Stimulated activated CD8-positive, alpha-beta memory T cell treated with anti-CD3 and anti-CD28 coated beads, Interleukin-15, amount 100 ng/mL, for 4 hours (primary cell): ENCODE results near the gene LRRC71.

Source experiments
- DNase-seq, 2 donors: peaks; one replicate each; pipeline ENCODE4 v3.0.0-alpha.2; 2020; ENCODE audit warnings: low read depth in 2 of 2

The LRRC71 gene

DNA sequence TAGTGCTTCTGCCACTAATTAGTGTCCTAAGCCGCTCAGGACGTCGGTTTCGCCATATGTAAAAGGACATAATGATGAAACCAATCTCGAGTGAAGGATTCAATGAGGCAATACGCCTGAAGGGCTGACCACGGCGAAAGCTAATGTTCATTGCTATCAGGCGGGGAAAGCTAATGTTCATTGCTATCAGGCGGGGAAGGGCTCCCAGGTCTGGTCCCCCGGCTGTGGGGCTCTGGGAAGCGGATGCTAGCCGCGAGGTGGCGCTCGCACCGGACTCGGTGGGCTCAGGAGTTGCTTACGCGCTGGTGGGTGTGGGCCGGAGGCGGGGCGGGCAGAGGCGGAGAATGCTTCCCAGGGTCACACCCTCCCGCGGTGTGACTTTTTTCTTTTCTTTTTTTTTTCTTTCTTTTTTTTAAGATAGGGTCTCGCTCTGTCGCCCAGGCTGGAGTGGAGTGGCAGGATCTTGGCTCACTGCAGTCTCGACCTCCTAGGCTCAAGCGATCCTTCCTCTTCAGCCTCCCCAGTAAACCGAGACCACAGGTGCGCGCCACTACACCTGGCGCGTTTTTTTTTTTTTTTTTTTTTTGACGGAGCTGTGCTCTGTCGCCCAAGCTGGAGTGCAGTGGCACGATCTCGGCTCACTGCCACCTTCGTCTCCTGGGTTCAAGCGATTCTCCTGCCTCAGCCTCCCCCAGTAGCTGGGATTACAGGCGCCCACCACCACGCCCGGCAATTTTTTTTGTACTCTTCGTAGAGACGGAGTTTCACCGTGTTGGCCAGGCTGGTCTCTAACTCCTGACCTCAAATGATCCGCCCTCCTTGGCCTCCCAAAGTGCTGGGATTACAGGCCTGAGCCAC lies 28.0 kb upstream of the LRRC71 start:
- DNase-seq: peak; percentile 68 to 75

DNA sequence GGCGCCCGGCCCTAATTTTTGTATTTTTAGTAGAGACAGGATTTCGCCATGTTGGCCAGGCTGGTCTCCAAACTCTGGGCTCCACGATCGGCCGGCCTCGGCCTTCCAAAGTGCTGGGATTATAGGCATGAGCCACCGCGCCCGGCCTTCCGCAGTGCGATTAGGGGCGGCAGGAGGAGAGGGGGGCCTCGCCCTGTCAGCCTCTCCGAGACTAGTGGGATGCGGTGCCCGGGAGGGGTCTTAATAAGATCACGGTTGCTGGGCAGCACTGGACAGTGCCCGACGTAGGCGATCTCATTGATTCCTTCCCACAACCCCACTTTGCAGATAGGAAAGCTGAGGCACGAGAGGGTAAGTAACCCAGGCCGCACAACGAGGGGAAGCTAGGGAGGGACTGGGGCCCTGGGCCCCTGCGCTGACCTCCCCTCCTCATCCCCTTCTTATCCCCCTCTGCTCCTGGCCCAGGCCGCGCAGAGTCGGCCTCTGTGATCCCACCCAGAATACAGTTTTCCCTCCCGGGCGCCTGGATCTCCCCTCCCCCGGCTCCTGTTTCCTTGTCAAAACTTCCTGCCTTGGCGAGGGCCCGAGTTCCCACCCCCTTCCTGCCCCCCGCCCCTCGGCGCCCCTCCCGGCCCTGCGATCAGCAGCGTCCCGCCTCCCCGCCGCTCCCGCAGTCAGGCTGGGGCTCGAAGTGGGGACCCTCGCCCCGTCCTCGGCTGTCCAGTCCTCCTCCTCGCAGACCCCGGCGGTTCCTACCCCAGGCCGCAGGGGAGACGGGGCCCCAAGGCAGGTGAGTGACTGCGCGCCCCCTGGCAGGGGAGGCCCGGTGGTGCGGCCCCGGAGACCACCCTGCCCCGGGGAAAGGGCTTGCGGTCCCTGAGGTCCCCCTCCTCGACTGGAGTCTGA lies 27.1 kb upstream of the LRRC71 start, which contains the start of gene PEAR1:
Gene PEAR1 (plus strand): TSS at position 671 of the 906 bp plus-strand sequence. CDS start 10,209 bp downstream, outside the sequence.
- DNase-seq: no peak

DNA sequence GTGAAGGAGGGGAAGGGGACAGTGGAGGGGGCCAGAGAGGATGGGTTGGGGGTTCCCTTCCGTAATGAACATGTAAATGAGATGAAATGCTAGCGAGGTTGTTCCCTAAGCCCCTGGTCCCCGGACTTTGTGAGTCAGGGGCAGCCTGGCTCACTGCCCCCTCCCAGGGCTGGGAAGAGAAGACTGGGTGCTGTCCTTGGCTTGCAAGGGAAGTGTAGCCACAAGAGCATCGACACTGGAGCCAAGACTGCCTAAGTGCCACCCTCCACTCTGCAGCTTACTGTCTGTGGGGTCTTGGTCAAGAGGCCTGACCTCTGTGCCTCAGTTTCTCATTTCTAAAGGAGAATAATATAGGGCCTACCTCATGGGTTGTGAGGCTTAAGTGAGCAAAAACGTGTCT lies 26.4 kb upstream of the LRRC71 start:
- DNase-seq: no peak

DNA sequence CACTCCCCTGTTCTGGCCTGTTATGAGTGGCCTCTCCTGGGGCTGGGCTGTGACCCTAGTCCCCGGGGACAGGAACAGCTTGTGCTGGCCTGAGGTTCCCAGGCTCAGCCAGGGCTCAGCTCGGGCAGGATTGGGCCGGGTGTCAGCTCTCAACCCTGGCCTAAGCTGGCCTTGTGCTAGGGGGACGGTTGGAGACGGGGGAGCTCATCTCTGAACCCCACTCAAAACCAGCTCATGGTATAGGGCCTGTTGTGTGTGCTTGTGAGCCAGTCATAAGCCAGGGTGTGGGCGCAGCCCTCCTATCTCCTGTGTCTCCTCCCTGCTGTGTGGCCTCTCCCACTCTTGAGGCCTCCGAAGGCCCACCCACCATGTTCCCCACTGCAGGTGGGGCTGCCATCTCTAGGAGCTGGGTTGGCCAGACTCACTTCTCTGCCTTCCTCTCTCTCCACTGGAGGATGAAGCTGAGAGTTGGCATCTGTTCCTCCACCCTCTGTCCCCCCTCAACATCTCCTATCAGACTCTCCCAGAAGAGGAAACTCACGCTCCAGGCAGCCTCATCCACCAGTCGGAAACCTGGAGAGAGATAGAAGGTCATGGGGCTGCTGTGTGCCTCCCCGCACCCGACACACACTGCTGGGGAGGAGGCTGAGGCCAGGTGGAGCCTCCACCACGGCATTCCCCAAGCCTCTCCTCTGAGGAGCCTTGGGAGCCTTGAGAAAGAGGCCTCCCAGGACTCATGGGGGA lies 25.5 kb upstream of the LRRC71 start:
- DNase-seq: no peak

DNA sequence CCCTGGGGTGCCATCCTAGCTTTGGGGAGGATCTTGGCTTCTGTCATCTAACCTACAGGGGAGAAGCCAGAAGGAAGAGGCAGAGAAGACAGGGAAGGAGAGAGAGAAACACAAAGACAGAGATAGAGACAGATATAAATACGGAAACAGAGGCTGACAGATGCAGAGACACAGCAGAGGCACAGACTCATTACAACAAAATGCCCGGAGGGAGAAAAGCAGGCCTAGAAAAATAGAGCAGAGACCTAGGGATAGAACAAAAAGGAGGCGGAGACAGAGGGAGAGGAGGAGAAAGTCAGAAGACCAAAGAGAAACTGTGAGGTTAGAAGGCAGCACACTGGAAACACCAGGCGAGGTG lies 25.0 kb upstream of the LRRC71 start:
- DNase-seq: no peak

DNA sequence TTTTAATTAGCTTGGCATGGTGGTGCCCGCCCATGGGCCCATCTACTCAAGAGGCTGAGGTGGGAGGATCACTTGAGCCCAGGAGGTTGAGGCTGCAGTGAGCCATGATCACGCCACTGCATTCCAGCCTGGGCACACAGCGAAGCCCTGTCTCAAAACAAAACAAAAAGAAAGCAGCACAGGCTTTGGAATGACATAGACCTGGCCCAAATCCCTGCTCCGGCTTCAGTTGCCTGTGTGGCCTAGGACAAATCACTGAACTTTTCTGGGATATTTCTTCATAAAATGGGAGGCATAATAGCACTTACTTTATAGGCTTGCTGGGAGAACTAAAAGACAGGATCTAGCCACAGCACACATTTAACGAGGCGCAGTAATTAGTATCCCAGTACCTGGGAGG lies 24.5 kb upstream of the LRRC71 start:
- DNase-seq: no peak

DNA sequence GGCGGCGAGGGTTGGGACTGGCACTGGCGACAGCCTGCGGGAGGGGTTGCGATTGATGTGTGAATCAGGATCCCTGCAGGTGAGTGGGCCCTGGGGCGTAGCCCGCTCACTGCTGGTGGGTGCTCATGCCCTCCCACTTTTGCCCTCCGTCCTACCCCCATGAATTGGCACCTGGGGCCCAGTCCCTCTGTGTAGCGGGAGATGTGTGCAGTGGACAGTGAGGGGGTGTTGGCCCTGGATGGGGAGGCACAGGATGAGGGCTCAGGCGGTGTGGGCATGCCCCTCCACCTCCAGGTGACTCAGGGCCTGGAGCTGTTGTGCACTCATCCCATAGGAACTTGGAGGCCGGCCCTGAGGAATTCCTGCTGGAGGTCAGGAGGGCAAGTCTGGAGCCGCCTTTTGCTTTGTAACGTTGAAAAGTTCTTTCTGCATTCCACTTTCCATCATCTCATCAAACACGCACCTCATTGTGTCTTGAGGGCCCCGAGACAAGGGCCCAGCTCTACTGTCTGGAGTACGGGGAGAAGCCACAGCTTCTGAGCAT lies 23.9 kb upstream of the LRRC71 start:
- no peak for DNase-seq

DNA sequence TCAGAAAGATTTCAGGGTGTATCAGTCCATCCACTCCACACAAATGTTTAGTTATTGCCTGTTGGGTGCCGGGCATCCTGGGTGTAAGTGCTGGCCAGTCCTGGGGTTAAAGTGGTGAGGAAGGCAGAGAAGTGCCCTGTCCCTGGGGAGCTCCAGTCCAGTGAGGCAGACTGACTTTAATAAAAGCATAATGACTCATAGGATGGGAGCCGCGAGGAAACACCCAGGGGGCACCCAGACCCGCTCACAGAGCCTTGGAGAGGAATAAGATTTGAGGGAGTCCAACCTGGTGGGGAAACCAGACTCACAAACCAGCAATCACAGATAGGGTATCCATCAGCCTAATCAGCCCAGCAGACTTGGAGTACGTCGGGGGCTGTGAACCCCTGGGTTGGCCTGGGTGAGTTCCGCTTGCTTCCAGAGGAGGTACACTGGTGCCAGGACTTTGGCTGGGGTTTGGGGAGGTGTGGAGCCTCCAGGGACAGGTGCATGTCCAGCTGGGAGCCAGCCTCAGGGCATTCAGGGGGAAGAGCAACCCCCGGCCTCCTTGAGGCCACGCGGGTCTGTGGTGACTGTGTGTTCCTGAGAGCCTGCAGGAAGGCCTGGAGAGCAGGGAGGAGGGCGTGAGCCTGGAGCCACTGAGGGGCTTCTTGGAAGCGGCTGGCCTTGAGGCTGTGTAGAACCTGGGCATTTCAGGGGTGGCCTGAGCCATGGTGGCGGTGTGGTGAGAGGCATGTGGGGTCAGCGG lies 23.2 kb upstream of the LRRC71 start:
- DNase-seq: no peak

DNA sequence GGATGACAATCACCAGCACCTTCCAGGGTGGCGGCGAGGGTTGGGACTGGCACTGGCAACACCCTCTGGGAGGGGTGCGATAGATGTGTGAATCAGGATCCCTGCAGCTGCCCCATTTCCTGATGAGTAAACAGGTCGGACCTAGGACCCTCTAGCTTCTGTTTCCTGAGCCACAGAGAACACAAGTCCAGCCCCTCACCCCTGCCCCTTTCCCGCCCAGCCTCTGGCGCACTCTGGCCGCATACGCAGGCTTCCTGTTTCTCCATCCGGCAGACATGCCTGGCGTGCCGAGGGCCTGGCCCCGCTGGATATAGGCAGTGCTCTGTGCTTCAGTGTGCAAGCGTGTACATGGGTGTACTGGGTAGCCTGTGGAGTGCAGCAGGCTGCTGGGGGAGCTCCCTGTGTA lies 22.3 kb upstream of the LRRC71 start:
- DNase-seq: no peak

DNA sequence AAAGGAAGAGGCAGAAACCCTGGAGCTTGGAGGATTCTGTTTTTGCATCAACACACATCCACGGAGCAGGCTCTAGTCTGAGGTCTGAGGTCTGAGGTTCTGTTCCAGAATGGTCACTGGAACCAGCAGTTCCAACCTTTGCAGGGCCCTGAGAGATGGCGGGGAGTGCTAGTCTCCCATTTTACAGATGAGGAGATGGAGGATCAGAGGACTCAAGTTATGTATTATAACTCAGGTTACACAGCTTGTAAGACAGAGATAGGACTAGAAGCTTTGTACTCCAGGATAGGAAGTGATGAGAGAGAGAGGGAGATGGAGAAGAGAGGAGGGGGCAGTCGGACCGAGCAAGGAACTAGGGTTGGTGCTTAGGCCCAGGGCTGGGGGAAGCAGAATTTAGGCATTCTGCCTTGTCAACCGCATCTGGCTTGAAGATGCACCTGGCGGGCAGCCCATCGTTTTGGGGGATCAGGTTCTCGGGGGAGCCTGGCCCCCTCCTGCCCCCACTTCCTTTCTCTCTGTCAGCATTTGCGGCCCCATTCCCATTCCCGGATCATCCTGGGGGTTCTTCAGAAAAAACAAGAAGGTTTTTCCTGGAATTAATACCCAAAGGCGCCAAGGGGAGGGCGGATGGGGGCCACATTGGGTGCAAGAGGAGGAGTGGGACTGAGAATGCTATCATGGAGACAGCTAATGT lies 21.3 kb upstream of the LRRC71 start:
- no peak for DNase-seq

DNA sequence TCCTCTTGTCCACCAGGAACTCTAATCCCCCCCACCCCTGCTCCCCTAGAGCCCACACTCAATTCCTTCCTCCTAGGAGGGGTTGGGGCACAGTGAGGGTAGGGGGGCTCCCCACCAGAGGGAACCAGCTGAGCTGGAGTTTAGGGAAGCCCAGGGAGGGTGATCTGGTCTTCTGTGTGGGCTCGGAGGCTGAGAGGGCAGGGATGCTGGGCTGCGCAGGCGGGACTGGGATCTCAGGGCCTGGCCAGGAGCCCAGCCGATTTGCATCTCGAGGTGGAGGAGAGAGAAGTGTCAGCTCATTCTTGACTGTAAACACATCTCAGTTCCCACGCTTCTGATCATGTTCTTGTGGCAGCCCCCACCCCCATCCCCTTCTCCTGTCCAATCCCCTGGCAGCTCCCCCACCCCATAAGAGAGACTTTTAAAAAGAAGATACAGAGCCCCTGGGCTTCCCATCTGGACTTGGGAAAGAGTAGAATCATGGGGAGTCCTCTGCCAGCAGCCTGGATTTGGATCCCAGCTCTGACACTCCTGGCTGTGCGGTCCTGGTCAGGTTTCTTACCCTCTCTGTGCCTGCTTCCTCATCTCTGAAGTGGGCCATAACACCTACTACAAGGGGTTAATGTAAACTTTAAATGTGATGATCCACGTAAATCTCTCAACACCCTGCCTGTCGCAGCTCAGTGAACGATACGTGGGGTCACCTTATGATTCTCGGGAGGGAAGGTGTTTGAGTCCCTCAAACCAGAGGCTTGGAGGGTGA lies 20.3 kb upstream of the LRRC71 start:
- no peak for DNase-seq

DNA sequence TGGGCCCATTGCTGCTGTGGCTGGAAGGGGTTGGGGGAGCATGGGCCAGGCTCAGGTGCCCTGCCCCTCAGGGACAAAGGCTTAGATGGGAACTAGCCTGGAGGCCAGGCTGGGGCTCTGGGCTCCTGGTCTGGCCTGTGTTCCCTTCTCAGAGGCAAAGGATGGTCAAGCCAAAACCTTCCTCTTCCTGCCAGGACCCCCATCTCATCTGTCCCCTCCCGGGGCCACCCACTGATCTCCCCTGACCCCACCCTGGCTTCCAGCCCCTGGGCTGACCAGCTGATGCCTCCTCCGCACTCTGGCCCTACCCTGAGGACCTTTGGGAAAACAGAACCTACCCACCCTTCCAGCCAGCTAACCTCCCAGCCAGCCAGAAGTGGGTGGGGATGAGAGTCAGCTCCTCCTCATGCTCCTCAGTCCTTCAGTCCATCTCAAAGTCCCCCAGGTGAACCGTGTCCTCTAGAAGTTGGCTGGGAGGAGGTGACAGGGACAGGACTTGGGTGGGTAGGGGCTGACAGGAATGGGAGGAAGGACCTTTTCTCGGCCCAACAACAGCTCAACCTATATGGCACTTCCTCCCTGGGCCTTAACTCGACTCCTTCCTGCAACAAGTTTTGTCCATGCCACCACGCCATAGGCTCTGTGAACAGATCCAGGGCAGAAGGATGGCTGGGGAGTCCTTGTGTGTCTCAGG lies 19.4 kb upstream of the LRRC71 start:
- no peak for DNase-seq

DNA sequence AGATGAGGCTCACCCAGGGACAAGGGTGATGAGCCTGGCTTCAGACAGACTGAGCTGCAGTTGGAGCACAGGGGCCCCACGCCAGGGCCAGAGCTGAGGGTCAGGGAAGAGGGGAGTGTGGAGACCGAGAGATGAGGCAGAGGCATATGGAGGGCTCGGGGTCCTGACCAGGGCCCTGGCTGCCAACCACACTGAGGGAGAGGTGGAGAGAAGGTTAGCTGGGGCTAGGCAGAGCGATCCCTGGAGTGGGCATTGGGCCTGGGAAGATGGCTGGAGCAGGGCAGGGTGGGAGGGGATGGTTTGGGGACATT lies 18.9 kb upstream of the LRRC71 start:
- DNase-seq: no peak

DNA sequence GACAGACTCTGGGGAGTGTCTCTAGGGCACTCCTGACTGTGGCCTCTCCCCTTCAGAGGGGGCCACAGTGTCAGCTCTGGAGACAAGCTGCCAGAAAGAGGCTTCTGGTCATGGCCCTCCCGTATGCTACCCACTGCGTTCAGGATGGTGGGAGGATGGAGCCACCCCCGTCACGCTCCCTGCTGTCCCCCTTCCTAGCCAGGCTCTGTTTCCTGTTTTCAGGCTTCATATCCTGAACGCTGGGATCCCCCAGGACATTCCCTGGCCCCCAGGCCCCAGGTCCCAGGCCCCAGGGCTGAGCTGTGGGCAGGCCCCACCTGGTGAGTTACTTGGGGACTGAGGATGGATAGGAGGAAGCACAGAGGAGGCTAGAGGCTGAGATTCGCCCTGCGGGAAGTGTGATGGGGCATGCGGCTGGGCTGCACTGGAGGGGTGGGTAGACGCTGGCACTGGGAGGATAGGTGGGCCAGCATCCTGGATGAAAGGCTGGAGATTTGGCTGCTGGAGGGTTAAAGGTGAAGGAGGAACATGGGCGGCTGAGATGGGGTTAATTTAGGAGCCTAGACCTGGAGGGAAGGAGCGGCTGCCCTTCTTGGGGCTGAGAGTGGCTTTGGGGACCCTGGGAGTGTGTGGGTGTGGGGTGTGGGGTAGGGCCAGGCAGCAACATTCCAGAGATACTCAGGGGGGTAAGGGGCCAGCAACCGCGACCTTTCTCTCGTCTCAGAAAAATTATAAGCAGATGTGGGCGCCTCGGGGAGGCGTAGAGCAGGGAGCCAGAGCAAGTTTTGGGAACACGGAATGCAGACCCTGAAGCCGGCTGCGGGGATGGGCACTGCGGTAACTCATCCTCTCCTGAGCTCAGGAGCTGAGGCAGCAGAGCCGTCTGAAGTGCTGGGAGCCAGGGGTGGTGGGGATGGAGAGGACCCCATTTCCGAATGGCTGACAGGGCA lies 18.2 kb upstream of the LRRC71 start:
- no peak for DNase-seq

DNA sequence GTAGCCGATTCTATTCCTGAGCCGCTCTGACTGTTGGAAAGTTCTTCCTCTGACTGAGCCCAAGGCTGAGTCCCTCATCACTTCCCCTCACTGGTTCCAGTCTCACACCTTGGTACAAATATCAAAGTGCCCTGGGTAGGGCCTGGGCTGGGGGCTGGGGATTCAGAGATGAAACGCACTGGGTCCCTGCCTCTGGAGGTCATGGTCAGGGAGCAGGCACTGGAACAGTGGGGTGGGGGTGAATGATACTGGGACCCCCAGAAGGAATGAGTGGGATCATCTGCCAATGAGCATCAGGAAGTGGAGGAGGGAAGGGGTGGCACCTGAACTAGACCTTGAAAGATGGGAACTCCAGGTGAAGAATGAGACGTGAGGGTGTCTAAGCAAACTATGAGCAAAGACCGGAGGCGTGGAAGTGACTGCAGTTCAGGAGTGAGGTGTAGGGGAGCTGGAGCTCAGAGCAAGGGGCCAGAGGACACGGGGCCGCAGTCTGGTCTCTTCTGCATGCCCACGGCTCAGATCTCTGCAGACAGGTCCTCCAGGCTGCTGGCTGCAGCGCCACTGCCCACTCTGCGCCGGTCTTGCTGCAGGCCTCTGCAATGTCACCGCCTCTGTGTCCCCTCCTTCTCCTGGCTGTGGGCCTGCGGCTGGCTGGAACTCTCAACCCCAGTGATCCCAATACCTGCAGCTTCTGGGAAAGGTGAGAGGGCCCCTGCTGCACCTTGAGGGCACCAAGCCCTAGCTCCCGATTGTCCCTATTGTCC lies 16.9 kb upstream of the LRRC71 start:
- no peak for DNase-seq

DNA sequence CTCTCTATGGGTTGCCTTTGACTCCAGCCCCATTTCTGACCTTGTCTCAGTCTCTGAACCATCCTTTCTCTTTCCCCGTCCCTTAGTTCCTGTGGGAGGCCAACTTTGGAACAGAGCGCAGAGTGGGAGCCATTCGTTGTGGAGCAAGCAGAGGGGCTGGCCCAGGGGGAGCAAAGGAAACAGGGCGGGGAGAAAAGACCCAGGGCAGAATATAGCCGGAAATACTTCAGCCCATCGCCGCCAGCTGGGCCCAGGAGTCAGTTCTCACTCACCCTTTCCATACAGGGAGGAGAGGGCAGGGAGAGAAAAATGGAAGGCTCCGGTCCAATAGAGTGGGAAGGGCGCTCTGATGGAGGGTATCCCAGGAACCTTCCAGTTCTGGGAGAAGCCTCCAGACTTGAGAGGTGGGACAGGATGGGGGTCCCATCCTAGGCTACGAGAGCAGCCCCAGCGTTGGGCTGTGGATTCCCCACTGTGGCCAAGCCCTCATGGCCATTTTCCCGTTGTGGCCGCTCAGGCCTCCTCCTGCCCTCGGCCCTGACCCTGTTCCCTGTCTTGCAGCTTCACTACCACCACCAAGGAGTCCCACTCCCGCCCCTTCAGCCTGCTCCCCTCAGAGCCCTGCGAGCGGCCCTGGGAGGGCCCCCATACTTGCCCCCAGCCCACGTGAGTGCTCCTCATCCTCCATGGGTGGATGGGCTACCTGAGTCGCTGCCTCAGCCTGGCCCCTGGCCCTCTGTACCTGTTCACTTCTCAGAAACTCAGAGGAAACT lies 16.1 kb upstream of the LRRC71 start:
- no peak for DNase-seq

DNA sequence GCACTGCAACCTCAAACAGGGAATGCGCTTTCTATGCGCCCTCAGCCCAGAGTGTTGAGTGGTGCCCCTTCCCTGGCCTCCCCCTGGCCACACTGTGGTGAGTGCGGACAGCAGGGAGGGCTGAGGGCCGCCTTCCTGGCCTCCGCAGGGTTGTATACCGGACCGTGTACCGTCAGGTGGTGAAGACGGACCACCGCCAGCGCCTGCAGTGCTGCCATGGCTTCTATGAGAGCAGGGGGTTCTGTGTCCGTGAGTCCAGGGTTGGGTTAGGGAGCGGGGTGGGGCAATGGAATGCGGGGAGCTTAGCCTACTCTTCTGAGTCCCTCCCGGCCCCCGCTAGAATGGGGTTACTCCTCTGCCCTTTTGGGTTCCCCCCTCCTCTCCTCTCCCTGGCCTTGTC lies 15.3 kb upstream of the LRRC71 start:
- no peak for DNase-seq
